H1 (cell line): ENCODE measurements around the gene PHACTR2. TPM values are rescaled to one million over a fixed set of nuclear protein-coding genes. Genes with fewer than 3 reads are reported as not detected.

Source experiments
- CTCF ChIA-PET: fragments of 300-600 bp; sonication (Branson Sonifier 250); formaldehyde crosslinking; loops from one replicate; lab custom pipeline; 2021; ENCODE audit not compliant: partially characterized antibody; lab: Charles Lee
- POLR2A ChIA-PET: fragments of 300-600 bp; sonication (Branson Sonifier 250); formaldehyde crosslinking; loops from one replicate; lab custom pipeline; 2021; ENCODE audit warnings: inconsistent platforms; ENCODE audit not compliant: partially characterized antibody; lab: Charles Lee
- DNase-seq, 2 experiments: peaks; one replicate each; pipeline versions ENCODE4 v3.0.0 to v3.0.0-alpha.2; 2010 to 2022; ENCODE audit warnings: low spot score in 2 of 2, low read depth in 1 of 2, mixed read lengths in 1 of 2
- FAIRE-seq: peaks from 2 replicates; lab custom pipeline; 2011; peaks lifted over from hg19 to GRCh38; lab: Jason Lieb, UNC
- H2AFZ ChIP-seq: 2 replicates; pipeline ENCODE4 v1.8.1; 2012; ENCODE audit warnings: low read length, inconsistent platforms
- H2AK5ac ChIP-seq: 2 replicates; pipeline ENCODE4 v1.6.1; 2013; ENCODE audit warnings: low read depth, low read length
- H2BK120ac ChIP-seq: replicated peaks from 2 replicates; pipeline ENCODE3; 2013; ENCODE audit warnings: low read depth, low read length, inconsistent platforms
- H2BK12ac ChIP-seq: 2 replicates; pipeline ENCODE4 v1.6.1; 2013; ENCODE audit warnings: low read depth, low read length
- H2BK15ac ChIP-seq: 2 replicates; pipeline ENCODE4 v1.6.1; 2013; ENCODE audit warnings: low read length
- H2BK20ac ChIP-seq: 2 replicates; pipeline ENCODE4 v1.6.1; 2013; ENCODE audit warnings: low read length
- H2BK5ac ChIP-seq: 2 replicates; pipeline ENCODE4 v1.6.1; 2013; ENCODE audit warnings: low read depth, low read length
- H3K14ac ChIP-seq: 2 replicates; pipeline ENCODE4 v1.6.1; 2013; ENCODE audit warnings: inconsistent platforms; ENCODE audit not compliant: insufficient read length
- H3K18ac ChIP-seq: 2 replicates; pipeline ENCODE4 v1.6.1; 2013; ENCODE audit warnings: low read length; ENCODE audit errors: extremely low read depth
- H3K23ac ChIP-seq: 2 replicates; pipeline ENCODE4 v1.6.1; 2013; ENCODE audit warnings: inconsistent platforms; ENCODE audit not compliant: insufficient read length
- H3K23me2 ChIP-seq: 2 replicates; pipeline ENCODE4 v1.6.1; 2013; ENCODE audit warnings: low read depth, low read length
- H3K27ac ChIP-seq: 2 replicates; pipeline ENCODE4 v1.6.1; 2011; ENCODE audit warnings: low read depth, low read length, inconsistent platforms
- H3K27me3 ChIP-seq, 4 experiments: replicated peaks in 1 of 4; 1 replicate in 1 of 4; 2 replicates in 3 of 4; pipeline versions ENCODE4 v1.6.1 to v1.8.1; 2011 to 2013; ENCODE audit warnings: low read length in 3 of 4, mild to moderate bottlenecking in 3 of 4, inconsistent platforms in 2 of 4, mixed read lengths in 2 of 4, moderate library complexity in 1 of 4; ENCODE audit not compliant: control insufficient read depth in 3 of 4, insufficient read depth in 3 of 4; ENCODE audit errors: extremely low read depth in 1 of 4
- H3K36me3 ChIP-seq, 4 experiments: 2 replicates each; pipeline versions ENCODE4 v1.6.1 to v1.8.1; 2011 to 2013; ENCODE audit warnings: mild to moderate bottlenecking in 4 of 4, low read length in 3 of 4, moderate library complexity in 2 of 4, control low read depth in 1 of 4, inconsistent platforms in 1 of 4; ENCODE audit not compliant: insufficient read depth in 4 of 4, control insufficient read depth in 2 of 4
- H3K4ac ChIP-seq: replicated peaks from 2 replicates; pipeline ENCODE3; 2013; ENCODE audit warnings: low read length, low read depth, mixed read lengths, inconsistent platforms; ENCODE audit not compliant: insufficient read length
- H3K4me1 ChIP-seq, 4 experiments: replicated peaks in 1 of 4; 1 replicate in 1 of 4; 2 replicates in 3 of 4; pipeline versions ENCODE4 v1.6.1 to v1.8.1; 2011 to 2013; ENCODE audit warnings: low read length in 3 of 4, inconsistent platforms in 2 of 4, mixed read lengths in 1 of 4; ENCODE audit not compliant: insufficient read depth in 4 of 4, control insufficient read depth in 3 of 4
- H3K4me2 ChIP-seq, 2 experiments: 2 replicates each; pipeline versions ENCODE4 v1.6.1 to v1.8.1; 2011 to 2013; ENCODE audit warnings: low read depth in 2 of 2, low read length in 2 of 2, control low read depth in 1 of 2, inconsistent platforms in 1 of 2, mild to moderate bottlenecking in 1 of 2; ENCODE audit not compliant: insufficient read depth in 1 of 2
- H3K4me3 ChIP-seq, 4 experiments: fragments of 200-600, 300-600 bp in 1 of 4; sonication (generic), shearing (Covaris generic), sonication (Bioruptor Twin) in 1 of 4; 2 replicates each; pipeline versions ENCODE4 v1.5.1 to v1.8.1; 2011 to 2016; ENCODE audit warnings: low read length in 4 of 4, low read depth in 3 of 4, control low read depth in 2 of 4, inconsistent platforms in 2 of 4, mild to moderate bottlenecking in 2 of 4, mixed read lengths in 1 of 4, moderate library complexity in 1 of 4; ENCODE audit not compliant: insufficient read depth in 2 of 4; ENCODE audit errors: extremely low read depth in 1 of 4
- H3K56ac ChIP-seq: replicated peaks from 2 replicates; pipeline ENCODE3; 2013; ENCODE audit warnings: low read depth, mild to moderate bottlenecking, mixed read lengths, low read length, inconsistent platforms; ENCODE audit not compliant: insufficient read length
- H3K79me1 ChIP-seq: 2 replicates; pipeline ENCODE4 v1.6.1; 2013; ENCODE audit warnings: low read depth, low read length, control low read depth
- H3K79me2 ChIP-seq, 2 experiments: 2 replicates each; pipeline versions ENCODE4 v1.6.1 to v1.8.1; 2012 to 2013; ENCODE audit warnings: low read length in 2 of 2, mild to moderate bottlenecking in 2 of 2, inconsistent platforms in 1 of 2; ENCODE audit not compliant: insufficient read depth in 2 of 2, control insufficient read depth in 1 of 2
- H3K9ac ChIP-seq, 4 experiments: replicated peaks in 1 of 4; 1 replicate in 1 of 4; 2 replicates in 3 of 4; pipeline versions ENCODE4 v1.6.1 to v1.8.1; 2011 to 2013; ENCODE audit warnings: low read depth in 3 of 4, low read length in 3 of 4, control low read depth in 2 of 4, mild to moderate bottlenecking in 2 of 4, moderate library complexity in 2 of 4, inconsistent platforms in 1 of 4; ENCODE audit errors: extremely low read depth in 1 of 4
- H3K9me3 ChIP-seq, 2 experiments: 2 replicates each; pipeline versions ENCODE4 v1.6.1 to v1.8.1; 2012 to 2013; ENCODE audit warnings: mild to moderate bottlenecking in 2 of 2, moderate library complexity in 2 of 2, control low read depth in 1 of 2, inconsistent platforms in 1 of 2, low read depth in 1 of 2, low read length in 1 of 2, mixed read lengths in 1 of 2; ENCODE audit not compliant: insufficient read depth in 2 of 2
- H4K20me1 ChIP-seq, 2 experiments: replicated peaks in 1 of 2; 2 replicates each; pipeline versions ENCODE3 to v1.8.1; 2011 to 2013; ENCODE audit warnings: inconsistent platforms in 2 of 2, low read length in 2 of 2, mild to moderate bottlenecking in 1 of 2; ENCODE audit not compliant: insufficient read depth in 2 of 2, control insufficient read depth in 1 of 2
- H4K5ac ChIP-seq: 2 replicates; pipeline ENCODE4 v1.6.1; 2013; ENCODE audit warnings: low read length, low read depth, mixed read lengths, inconsistent platforms; ENCODE audit not compliant: insufficient read length
- H4K8ac ChIP-seq: 2 replicates; pipeline ENCODE4 v1.8.0; 2013; ENCODE audit warnings: mild to moderate bottlenecking, moderate library complexity, low read length, inconsistent platforms; ENCODE audit not compliant: insufficient read depth; ENCODE audit errors: extremely low read depth
- H4K91ac ChIP-seq: replicated peaks from 2 replicates; pipeline ENCODE3; 2013; ENCODE audit warnings: low read length, mixed read lengths, inconsistent platforms; ENCODE audit not compliant: insufficient read length
- CBX8 ChIP-seq: fragments of 300-800, 300-1000 bp; sonication (generic); IDR thresholded peaks from 2 replicates; pipeline ENCODE4 v1.7.1; 2016; ENCODE audit warnings: low read depth, low read length, borderline replicate concordance
- CHD2 ChIP-seq: IDR thresholded peaks from 2 replicates; pipeline ENCODE4 v1.6.1; 2012; ENCODE audit warnings: low read length, improper control_type of control experiment
- E2F6 ChIP-seq: IDR thresholded peaks from 2 replicates; pipeline ENCODE4 v1.6.1; 2012; ENCODE audit warnings: inconsistent platforms
- EP300 ChIP-seq, 2 experiments: IDR thresholded peaks; 1 replicate in 1 of 2; 2 replicates in 1 of 2; pipeline ENCODE4 v1.6.1; 2011 to 2012; ENCODE audit warnings: low read depth in 2 of 2, low read length in 2 of 2, mild to moderate bottlenecking in 2 of 2, borderline replicate concordance in 1 of 2, inconsistent platforms in 1 of 2, moderate library complexity in 1 of 2
- GABPA ChIP-seq: IDR thresholded peaks from 2 replicates; pipeline ENCODE4 v1.6.1; 2011; ENCODE audit warnings: mild to moderate bottlenecking, low read length, moderate library complexity, borderline replicate concordance; ENCODE audit not compliant: insufficient read depth
- HDAC2 ChIP-seq, 2 experiments: fragments of 300-600 bp in 1 of 2; sonication (generic) in 1 of 2; IDR thresholded peaks; 2 replicates each; pipeline ENCODE4 v1.6.1; 2011 to 2012; ENCODE audit warnings: low read depth in 2 of 2, low read length in 2 of 2, mild to moderate bottlenecking in 2 of 2, moderate library complexity in 2 of 2, borderline replicate concordance in 1 of 2, inconsistent platforms in 1 of 2
- KDM4A ChIP-seq: IDR thresholded peaks from one replicate; pipeline ENCODE4 v1.7.1; 2012; ENCODE audit warnings: low read depth, mild to moderate bottlenecking, moderate library complexity, low read length, inconsistent platforms; ENCODE audit not compliant: severe bottlenecking
- MAFK ChIP-seq: IDR thresholded peaks from 2 replicates; pipeline ENCODE4 v1.6.1; 2012; ENCODE audit warnings: low read depth, mild to moderate bottlenecking, improper control_type of control experiment, low read length
- PHF8 ChIP-seq: fragments of 200-600 bp; sonication (generic); conservative IDR thresholded peaks from 2 replicates; pipeline ENCODE4 v1.7.1; 2012; ENCODE audit warnings: low read depth, mild to moderate bottlenecking, inconsistent platforms, low read length, moderate library complexity
- RNF2 ChIP-seq: fragments of 200-900, 300-1000 bp; sonication (generic); IDR thresholded peaks from 2 replicates; pipeline ENCODE4 v1.7.1; 2016; ENCODE audit warnings: borderline replicate concordance, low read depth, mild to moderate bottlenecking, antibody characterized with exemption, low read length; ENCODE audit not compliant: poor library complexity, severe bottlenecking; ENCODE audit errors: missing control alignments
- ZNF274 ChIP-seq: IDR thresholded peaks from 2 replicates; pipeline ENCODE4 v1.7.0; 2012; ENCODE audit warnings: low read length, borderline replicate concordance; ENCODE audit errors: extremely low read depth
- WGBS, 2 experiments: shearing (Covaris generic) in 1 of 2; methylation state at CpG; one replicate each; pipeline versions ENCODE4 v1.1.6 to v1.1.7; 2013 to 2015; ENCODE audit warnings: low lambda C conversion rate in 2 of 2, mixed read lengths in 2 of 2, inconsistent platforms in 1 of 2, low coverage in 1 of 2, missing lambda C conversion rate in 1 of 2; ENCODE audit not compliant: insufficient replicate concordance in 2 of 2, insufficient coverage in 1 of 2, insufficient read length in 1 of 2; ENCODE audit errors: extremely low coverage in 1 of 2, missing lambda C conversion rate in 1 of 2; 5-methylcytosine and 5-hydroxymethylcytosine counted together
- polyA plus RNA-seq, 7 experiments: library from polyadenylated mRNA; depleted of rRNA in 3 of 7; stranded (reverse) in 5 of 7; unstranded in 2 of 7; fragments of >200 nt in 5 of 7; fragments of 200-250 nt in 2 of 7; gene quantifications; 1 replicate in 5 of 7; 2 replicates in 1 of 7; 4 replicates in 1 of 7; pipeline versions ENCODE4 v1.2.1 to v1.2.3, GENCODE V29; 2011 to 2013; ENCODE audit warnings: missing spikeins in 2 of 7, mixed read lengths in 2 of 7
- total RNA-seq: library from RNA; stranded (reverse); fragmentation: NEBNext Ultra II Directional; extraction: Animal tissue kit (Norgen Biotek cat#: 25700); gene quantifications from 2 replicates; pipeline ENCODE4 v1.2.1, GENCODE V29; 2021

The PHACTR2 gene
- total and polyA plus RNA-seq, 2 of the 8 experiments (the other 6 are each of a cell fraction or from before 2014, with no cell fraction given) = 16.9 to 131 TPM

GRCh38 chr6:143726015-143726647, 48.4 kb downstream of the PHACTR2 start:
- Histone ChIP-seq H3K4me3 (no peak overlapping the region), H2AFZ (no peak overlapping the region), H3K56ac (no peak overlapping the region), H3K79me2 (peaks cover 0 to 9% of the 10 kb centered on the region in 2 experiments; a peak in 2 of 4 replicates), H2BK15ac (no peak overlapping the region), H3K18ac (no peak overlapping the region), H4K8ac (no peak overlapping the region), H3K23ac (no peak overlapping the region), H3K9me3 (no peaks in the 10 kb centered on the region), H4K5ac (no peak overlapping the region), H3K4ac (no peak overlapping the region), H3K14ac (no peak overlapping the region), H3K4me2 (no peak overlapping the region), H4K91ac (no peak overlapping the region), H3K27ac (no peak overlapping the region), H3K36me3 (peaks cover 0 to 13% (median 8%) of the 10 kb centered on the region in 4 experiments; a peak in 3 of 8 replicates), H4K20me1 (peaks cover 0 to 3% of the 10 kb centered on the region in 2 experiments), H3K9ac (no peak overlapping the region), H2BK5ac (no peak overlapping the region), H3K23me2 (no peaks in the 10 kb centered on the region), H3K79me1 (no peaks in the 10 kb centered on the region), H2BK20ac (no peak overlapping the region), H2BK12ac (no peak overlapping the region), H2BK120ac (no peak overlapping the region), H3K27me3 (no peaks in the 10 kb centered on the region), H3K4me1 (no peaks in the 10 kb centered on the region), H2AK5ac (no peak overlapping the region)
- POLR2A ChIA-PET = interaction anchor here (2.8 kb wide), 1 partner anchor 10 kb away, joined by 11 read pairs; no protein-coding TSS in a partner anchor
- CTCF ChIA-PET = interaction anchor here (1.4 kb wide), 1 partner anchor 10 kb away, joined by 3 read pairs; no protein-coding TSS in a partner anchor
- DNase-seq (no peak), FAIRE-seq (no peak)
- 91% methylated on average over 2 of the region's 2 CpGs; no CpG with 5 or more reads in 1 of the 2 experiments for WGBS, 2 experiments
- TF ChIP-seq HDAC2 (IDR thresholded peaks at IDR 0.05; ENCODE audit: borderline replicate concordance in 1 of 2, low read depth in 2 of 2, low read length in 2 of 2) (no peak), GABPA (no peak), KDM4A (no peak), PHF8 (no peak), EP300 (IDR thresholded peaks at IDR 0.05; ENCODE audit: borderline replicate concordance in 1 of 2, low read depth in 2 of 2, low read length in 2 of 2) (no peak), ZNF274 (no peak), RNF2 (no peak), MAFK (no peak), CBX8 (no peak), E2F6 (no peak), CHD2 (no peak)
